ENCODE data around the gene IGSF6.

GRCh38 chr16:21611198-21611555 is 41.2 kb downstream of the IGSF6 start:
- no peak for TF ChIP-seq EP300 (IDR thresholded peaks at IDR 0.05)
- TF ChIP-seq POLR2AphosphoS5 (IDR thresholded peaks at IDR 0.05), result no peak

Measured in suprapubic skin (tissue), 4 donors.